GM23338 (cell line): ENCODE data around the gene DNAH17. TPM values are rescaled to one million over a fixed set of nuclear protein-coding genes. Genes with fewer than 3 reads are reported as not detected.

Source experiments
- ATAC-seq: fragments of 200-7000 bp; cut with Tn5 transposase; 3 replicates; pipeline ENCODE4 v1.9.1; 2020
- DNase-seq: peaks from one replicate; pipeline ENCODE4 v3.0.0-alpha.2; 2015; ENCODE audit warnings: low spot score
- H2AFZ ChIP-seq: fragments of 200-600 bp; sonication (generic); 2 replicates; pipeline ENCODE4 v1.8.0; 2016; ENCODE audit warnings: antibody characterized with exemption, mild to moderate bottlenecking, moderate library complexity
- H3F3A ChIP-seq: fragments of 200-600 bp; sonication (generic); replicated peaks from 2 replicates; pipeline ENCODE4 v1.8.0; 2017; ENCODE audit warnings: antibody characterized with exemption, mixed run types, low read depth
- H3K27ac ChIP-seq: fragments of 200-600 bp; sonication (generic); 2 replicates; pipeline ENCODE4 v1.6.1; 2016; ENCODE audit warnings: low read depth
- H3K27me3 ChIP-seq: fragments of 200-600 bp; sonication (generic); 2 replicates; pipeline ENCODE4 v1.8.0; 2016; ENCODE audit warnings: mild to moderate bottlenecking, mixed run types, moderate library complexity; ENCODE audit not compliant: insufficient read depth
- H3K36me3 ChIP-seq: fragments of 200-600 bp; sonication (generic); 2 replicates; pipeline ENCODE4 v1.8.0; 2016; ENCODE audit warnings: mild to moderate bottlenecking; ENCODE audit not compliant: insufficient read depth
- H3K4me1 ChIP-seq: fragments of 200-600 bp; sonication (generic); 2 replicates; pipeline ENCODE4 v1.8.0; 2016; ENCODE audit warnings: mild to moderate bottlenecking, moderate library complexity; ENCODE audit not compliant: insufficient read depth
- H3K4me2 ChIP-seq: fragments of 200-600 bp; sonication (generic); 2 replicates; pipeline ENCODE4 v1.7.1; 2017; ENCODE audit warnings: mixed run types
- H3K4me3 ChIP-seq: fragments of 200-600 bp; sonication (generic); 2 replicates; pipeline ENCODE4 v1.6.1; 2016; ENCODE audit warnings: mixed run types
- H3K79me2 ChIP-seq: fragments of 200-600 bp; sonication (generic); replicated peaks from 2 replicates; pipeline ENCODE4 v1.8.0; 2017; ENCODE audit warnings: mild to moderate bottlenecking; ENCODE audit not compliant: insufficient read depth
- H3K9me2 ChIP-seq: fragments of 200-600 bp; sonication (generic); 2 replicates; pipeline ENCODE4 v1.8.0; 2017; ENCODE audit not compliant: insufficient read depth
- H4K20me1 ChIP-seq: fragments of 200-600 bp; sonication (generic); replicated peaks from 2 replicates; pipeline ENCODE4 v1.8.0; 2017; ENCODE audit warnings: mild to moderate bottlenecking; ENCODE audit not compliant: insufficient read depth
- H3K27ac Mint-ChIP-seq: 2 replicates; pipeline ENCODE4 v1.8.0; 2020; ENCODE audit warnings: inconsistent platforms, mild to moderate bottlenecking, moderate library complexity, mixed read lengths
- H3K27me3 Mint-ChIP-seq: 3 replicates; pipeline ENCODE4 v1.8.0; 2022; ENCODE audit warnings: low read depth, mild to moderate bottlenecking, moderate library complexity, mixed read lengths, inconsistent platforms; ENCODE audit not compliant: insufficient read depth, poor library complexity
- H3K36me3 Mint-ChIP-seq: 3 replicates; pipeline ENCODE4 v1.8.0; 2021; ENCODE audit warnings: low read depth, mild to moderate bottlenecking, inconsistent platforms, moderate library complexity, mixed read lengths
- H3K4me1 Mint-ChIP-seq: 3 replicates; pipeline ENCODE4 v1.8.0; 2020; ENCODE audit warnings: mild to moderate bottlenecking, inconsistent platforms, mixed read lengths
- H3K4me3 Mint-ChIP-seq: 3 replicates; pipeline ENCODE4 v1.8.0; 2021; ENCODE audit warnings: moderate library complexity, mild to moderate bottlenecking, inconsistent platforms, mixed read lengths
- H3K9me3 Mint-ChIP-seq: 3 replicates; pipeline ENCODE4 v1.8.0; 2020; ENCODE audit warnings: moderate library complexity, mild to moderate bottlenecking, inconsistent platforms, mixed read lengths
- ETS1 ChIP-seq: IDR thresholded peaks from 2 replicates; pipeline ENCODE4 v1.6.1; 2016; ENCODE audit warnings: antibody characterized with exemption
- EZH2phosphoT487 ChIP-seq: fragments of 200-600 bp; sonication (generic); IDR thresholded peaks from one replicate; pipeline ENCODE4 v1.8.1; 2018; ENCODE audit warnings: antibody characterized with exemption; ENCODE audit not compliant: unreplicated experiment
- JUNB ChIP-seq: IDR thresholded peaks from one replicate; pipeline ENCODE4 v1.6.1; 2016; ENCODE audit warnings: antibody characterized with exemption; ENCODE audit not compliant: unreplicated experiment
- NANOG ChIP-seq: IDR thresholded peaks from 2 replicates; pipeline ENCODE4 v1.6.1; 2016; ENCODE audit warnings: antibody characterized with exemption, borderline replicate concordance
- POLR2AphosphoS5 ChIP-seq: IDR thresholded peaks from 2 replicates; pipeline ENCODE4 v1.6.1; 2016; ENCODE audit warnings: antibody characterized with exemption, low read depth
- REST ChIP-seq: IDR thresholded peaks from one replicate; pipeline ENCODE4 v1.6.1; 2018; ENCODE audit warnings: antibody characterized with exemption; ENCODE audit not compliant: unreplicated experiment
- STAT1 ChIP-seq: IDR thresholded peaks from one replicate; pipeline ENCODE4 v1.6.1; 2016; ENCODE audit warnings: antibody characterized with exemption; ENCODE audit not compliant: unreplicated experiment
- ZNF331 ChIP-seq: fragments of 250-450 bp; sonication (Bioruptor Pico); IDR thresholded peaks from 2 replicates; pipeline ENCODE4 v1.5.0; 2020; ENCODE audit warnings: low read depth, mild to moderate bottlenecking, moderate library complexity
- ZNF462 ChIP-seq: fragments of 250-450 bp; sonication (Bioruptor Pico); IDR thresholded peaks from 2 replicates; pipeline ENCODE4 v1.5.0; 2020; ENCODE audit warnings: mild to moderate bottlenecking, moderate library complexity
- polyA plus RNA-seq: library from polyadenylated mRNA; unstranded; fragments of >200 nt; fragmentation: Nextera tagmentation; extraction: Ambion mirVana; gene quantifications from 2 replicates; pipeline ENCODE4 v1.2.1, GENCODE V29; 2016
- total RNA-seq: library from RNA; depleted of rRNA; stranded (reverse); fragments of >200 nt; shearing (Covaris generic); gene quantifications from 2 replicates; pipeline ENCODE4 v1.2.3, GENCODE V29; 2014

DNAH17 gene
- total and polyA plus RNA-seq, 2 experiments from 2014 or later: 0.59 to 2.0 TPM

GRCh38 chr17:78400581-78401240 lies 176.5 kb downstream of the DNAH17 start:
- Mint-ChIP-seq H3K36me3 (peaks cover 94% of the 10 kb centered on the region), H3K27ac (no peak overlapping the region; the same call in 1 of the 2 replicates), H3K4me1 (no peaks in the 10 kb centered on the region; the same call in 2 of the 3 replicates), H3K4me3 (no peak overlapping the region), H3K27me3 (peaks cover 8% of the 10 kb centered on the region), H3K9me3 (no peaks in the 10 kb centered on the region)
- TF ChIP-seq EZH2phosphoT487 (no peak), STAT1 (no peak), ZNF462 (CRISPR knock-in tag) (no peak), ZNF331 (CRISPR knock-in tag) (no peak), JUNB (no peak), NANOG (no peak), ETS1 (no peak), REST (no peak), POLR2AphosphoS5 (no peak)
- Histone ChIP-seq H3K27me3 (no peaks in the 10 kb centered on the region), H3K4me3 (no peak overlapping the region), H3K79me2 (peaks cover 40% of the 10 kb centered on the region), H2AFZ (no peak overlapping the region), H3K36me3 (peaks cover 31% of the 10 kb centered on the region), H3K4me2 (no peak overlapping the region), H3K27ac (no peak overlapping the region), H4K20me1 (peaks cover 19% of the 10 kb centered on the region), H3K4me1 (no peaks in the 10 kb centered on the region), H3K9me2 (no peaks in the 10 kb centered on the region), H3F3A (0 out of 2 replicates have a peak, but pooled peaks cover 2% of the 10 kb centered on the region)
- DNase-seq: no peak
- ATAC-seq: no peak
